ENCODE data around the gene RNF130.

The RNF130 gene

GRCh38 chr5:180035206-180035931 lies 36.2 kb downstream of the RNF130 start:
- no peak for TF ChIP-seq CTCF (conservative IDR thresholded peaks at IDR 0.05)
- no peak overlapping the region; the same call in 1 of the 2 replicates for H3K27ac ChIP-seq

- no peak for TF ChIP-seq CTCF (conservative IDR thresholded peaks at IDR 0.05)
- H3K27ac ChIP-seq: no peak overlapping the region; the same call in 1 of the 2 replicates
These were observed 37.0 kb downstream of the RNF130 start for GRCh38 chr5:180034564-180034963.

GRCh38 chr5:180027459-180028089 lies 44.0 kb downstream of the RNF130 start:
- no peak for TF ChIP-seq CTCF (conservative IDR thresholded peaks at IDR 0.05)
- no peak overlapping the region for H3K27ac ChIP-seq

GRCh38 chr5:180026734-180027458 lies 44.7 kb downstream of the RNF130 start:
- no peak overlapping the region for H3K27ac ChIP-seq
- no peak for TF ChIP-seq CTCF (conservative IDR thresholded peaks at IDR 0.05)

GRCh38 chr5:180026320-180026719 lies 45.2 kb downstream of the RNF130 start:
- TF ChIP-seq CTCF (conservative IDR thresholded peaks at IDR 0.05): no peak
- H3K27ac ChIP-seq: no peak overlapping the region

- TF ChIP-seq CTCF (conservative IDR thresholded peaks at IDR 0.05): peak; percentile 58
- H3K27ac ChIP-seq: no peak overlapping the region
These were observed 49.7 kb downstream of the RNF130 start for GRCh38 chr5:180021900-180022299.

GRCh38 chr5:180020176-180020575 lies 51.4 kb downstream of the RNF130 start:
- no peak for TF ChIP-seq CTCF (conservative IDR thresholded peaks at IDR 0.05)
- no peak overlapping the region for H3K27ac ChIP-seq
